ENCODE measurements around the gene ATF6. TPM values are rescaled to one million over a fixed set of nuclear protein-coding genes. Genes with fewer than 3 reads are reported as not detected.
A peak's percentile ranks its signal among the peaks of the same experiment; 100 is the strongest.

ATF6 gene
- total and polyA plus RNA-seq, 9 of the 15 experiments (the other 6 are each of a cell fraction or from before 2014, with no cell fraction given): 11.7 to 32.4 (median 20.4) TPM

DNA sequence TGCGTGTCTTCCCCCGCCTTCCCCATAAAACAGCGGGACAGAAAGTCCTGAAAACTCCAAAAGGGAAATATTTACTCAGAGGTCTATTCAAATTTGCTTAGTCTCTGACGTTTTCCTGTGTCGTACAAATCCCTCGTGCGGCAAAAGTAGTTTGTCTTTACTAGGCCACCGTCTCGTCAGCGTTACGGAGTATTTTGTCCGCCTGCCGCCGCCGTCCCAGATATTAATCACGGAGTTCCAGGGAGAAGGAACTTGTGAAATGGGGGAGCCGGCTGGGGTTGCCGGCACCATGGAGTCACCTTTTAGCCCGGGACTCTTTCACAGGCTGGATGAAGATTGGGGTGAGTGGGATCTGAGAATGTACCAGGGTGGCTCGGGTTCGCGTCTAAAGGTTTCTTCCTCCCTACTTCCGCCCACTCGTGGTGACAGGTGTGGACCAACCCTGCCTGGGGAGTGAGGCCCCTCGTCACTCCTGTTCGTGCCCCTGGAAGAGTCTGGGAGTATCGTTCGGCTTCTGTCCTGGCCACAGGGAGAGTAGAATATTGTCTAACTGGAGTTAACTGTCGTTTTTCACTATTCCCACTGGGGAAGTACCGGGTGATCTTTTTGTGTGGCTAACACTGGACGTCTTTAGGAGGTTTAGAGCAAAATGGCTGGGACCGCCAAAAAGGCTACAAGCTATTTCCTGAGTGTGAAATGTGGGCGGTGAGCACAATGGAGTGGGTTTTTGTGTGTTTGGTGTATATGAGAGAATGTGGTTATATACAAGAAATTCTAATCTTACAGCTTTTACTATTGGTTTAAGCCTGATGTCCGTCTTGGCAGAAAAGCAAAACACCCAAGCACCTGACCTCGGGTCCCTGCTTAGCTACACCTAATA, at the start of gene ATF6 (continued):
- TF ChIP-seq MAFF (IDR thresholded peaks at IDR 0.05; ENCODE audit: low read length): peak; percentile 46; the same call in 1 of the 2 replicates
- TF ChIP-seq RNF2 (IDR thresholded peaks at IDR 0.05): peak; percentile 81
- TF ChIP-seq, protein P1, sequence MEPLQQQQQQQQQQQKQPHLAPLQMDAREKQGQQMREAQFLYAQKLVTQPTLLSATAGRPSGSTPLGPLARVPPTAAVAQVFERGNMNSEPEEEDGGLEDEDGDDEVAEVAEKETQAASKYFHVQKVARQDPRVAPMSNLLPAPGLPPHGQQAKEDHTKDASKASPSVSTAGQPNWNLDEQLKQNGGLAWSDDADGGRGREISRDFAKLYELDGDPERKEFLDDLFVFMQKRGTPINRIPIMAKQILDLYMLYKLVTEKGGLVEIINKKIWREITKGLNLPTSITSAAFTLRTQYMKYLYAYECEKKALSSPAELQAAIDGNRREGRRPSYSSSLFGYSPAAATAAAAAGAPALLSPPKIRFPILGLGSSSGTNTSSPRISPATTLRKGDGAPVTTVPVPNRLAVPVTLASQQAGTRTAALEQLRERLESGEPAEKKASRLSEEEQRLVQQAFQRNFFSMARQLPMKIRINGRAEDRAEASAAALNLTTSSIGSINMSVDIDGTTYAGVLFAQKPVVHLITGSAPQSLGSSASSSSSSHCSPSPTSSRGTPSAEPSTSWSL (CRISPR knock-in tag; IDR thresholded peaks at IDR 0.05; ENCODE audit: borderline replicate concordance): no peak
- no peak for TF ChIP-seq ETS2 (tag; IDR thresholded peaks at IDR 0.05; ENCODE audit: borderline replicate concordance, poor library complexity, severe bottlenecking)
- peak; percentile 87; the same call in 1 of the 2 replicates for TF ChIP-seq ZNF165 (CRISPR knock-in tag; IDR thresholded peaks at IDR 0.05; ENCODE audit: borderline replicate concordance)
- TF ChIP-seq EWSR1 (IDR thresholded peaks at IDR 0.05; ENCODE audit: borderline replicate concordance, low read depth, partially characterized antibody): no peak
- TF ChIP-seq ZFP1 (CRISPR knock-in tag; IDR thresholded peaks at IDR 0.05): no peak
- TF ChIP-seq, protein P2, sequence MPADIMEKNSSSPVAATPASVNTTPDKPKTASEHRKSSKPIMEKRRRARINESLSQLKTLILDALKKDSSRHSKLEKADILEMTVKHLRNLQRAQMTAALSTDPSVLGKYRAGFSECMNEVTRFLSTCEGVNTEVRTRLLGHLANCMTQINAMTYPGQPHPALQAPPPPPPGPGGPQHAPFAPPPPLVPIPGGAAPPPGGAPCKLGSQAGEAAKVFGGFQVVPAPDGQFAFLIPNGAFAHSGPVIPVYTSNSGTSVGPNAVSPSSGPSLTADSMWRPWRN (IDR thresholded peaks at IDR 0.05; ENCODE audit: low read depth): no peak
- no peak for TF ChIP-seq NRF1 (conservative IDR thresholded peaks at IDR 0.05 in 1 of 2, IDR thresholded peaks at IDR 0.05 in 1 of 2)
- TF ChIP-seq, protein P3, sequence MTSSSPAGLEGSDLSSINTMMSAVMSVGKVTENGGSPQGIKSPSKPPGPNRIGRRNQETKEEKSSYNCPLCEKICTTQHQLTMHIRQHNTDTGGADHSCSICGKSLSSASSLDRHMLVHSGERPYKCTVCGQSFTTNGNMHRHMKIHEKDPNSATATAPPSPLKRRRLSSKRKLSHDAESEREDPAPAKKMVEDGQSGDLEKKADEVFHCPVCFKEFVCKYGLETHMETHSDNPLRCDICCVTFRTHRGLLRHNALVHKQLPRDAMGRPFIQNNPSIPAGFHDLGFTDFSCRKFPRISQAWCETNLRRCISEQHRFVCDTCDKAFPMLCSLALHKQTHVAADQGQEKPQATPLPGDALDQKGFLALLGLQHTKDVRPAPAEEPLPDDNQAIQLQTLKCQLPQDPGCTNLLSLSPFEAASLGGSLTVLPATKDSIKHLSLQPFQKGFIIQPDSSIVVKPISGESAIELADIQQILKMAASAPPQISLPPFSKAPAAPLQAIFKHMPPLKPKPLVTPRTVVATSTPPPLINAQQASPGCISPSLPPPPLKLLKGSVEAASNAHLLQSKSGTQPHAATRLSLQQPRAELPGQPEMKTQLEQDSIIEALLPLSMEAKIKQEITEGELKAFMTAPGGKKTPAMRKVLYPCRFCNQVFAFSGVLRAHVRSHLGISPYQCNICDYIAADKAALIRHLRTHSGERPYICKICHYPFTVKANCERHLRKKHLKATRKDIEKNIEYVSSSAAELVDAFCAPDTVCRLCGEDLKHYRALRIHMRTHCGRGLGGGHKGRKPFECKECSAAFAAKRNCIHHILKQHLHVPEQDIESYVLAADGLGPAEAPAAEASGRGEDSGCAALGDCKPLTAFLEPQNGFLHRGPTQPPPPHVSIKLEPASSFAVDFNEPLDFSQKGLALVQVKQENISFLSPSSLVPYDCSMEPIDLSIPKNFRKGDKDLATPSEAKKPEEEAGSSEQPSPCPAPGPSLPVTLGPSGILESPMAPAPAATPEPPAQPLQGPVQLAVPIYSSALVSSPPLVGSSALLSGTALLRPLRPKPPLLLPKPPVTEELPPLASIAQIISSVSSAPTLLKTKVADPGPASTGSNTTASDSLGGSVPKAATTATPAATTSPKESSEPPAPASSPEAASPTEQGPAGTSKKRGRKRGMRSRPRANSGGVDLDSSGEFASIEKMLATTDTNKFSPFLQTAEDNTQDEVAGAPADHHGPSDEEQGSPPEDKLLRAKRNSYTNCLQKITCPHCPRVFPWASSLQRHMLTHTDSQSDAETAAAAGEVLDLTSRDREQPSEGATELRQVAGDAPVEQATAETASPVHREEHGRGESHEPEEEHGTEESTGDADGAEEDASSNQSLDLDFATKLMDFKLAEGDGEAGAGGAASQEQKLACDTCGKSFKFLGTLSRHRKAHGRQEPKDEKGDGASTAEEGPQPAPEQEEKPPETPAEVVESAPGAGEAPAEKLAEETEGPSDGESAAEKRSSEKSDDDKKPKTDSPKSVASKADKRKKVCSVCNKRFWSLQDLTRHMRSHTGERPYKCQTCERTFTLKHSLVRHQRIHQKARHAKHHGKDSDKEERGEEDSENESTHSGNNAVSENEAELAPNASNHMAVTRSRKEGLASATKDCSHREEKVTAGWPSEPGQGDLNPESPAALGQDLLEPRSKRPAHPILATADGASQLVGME (CRISPR knock-in tag; IDR thresholded peaks at IDR 0.05): no peak
- TF ChIP-seq, protein P4, sequence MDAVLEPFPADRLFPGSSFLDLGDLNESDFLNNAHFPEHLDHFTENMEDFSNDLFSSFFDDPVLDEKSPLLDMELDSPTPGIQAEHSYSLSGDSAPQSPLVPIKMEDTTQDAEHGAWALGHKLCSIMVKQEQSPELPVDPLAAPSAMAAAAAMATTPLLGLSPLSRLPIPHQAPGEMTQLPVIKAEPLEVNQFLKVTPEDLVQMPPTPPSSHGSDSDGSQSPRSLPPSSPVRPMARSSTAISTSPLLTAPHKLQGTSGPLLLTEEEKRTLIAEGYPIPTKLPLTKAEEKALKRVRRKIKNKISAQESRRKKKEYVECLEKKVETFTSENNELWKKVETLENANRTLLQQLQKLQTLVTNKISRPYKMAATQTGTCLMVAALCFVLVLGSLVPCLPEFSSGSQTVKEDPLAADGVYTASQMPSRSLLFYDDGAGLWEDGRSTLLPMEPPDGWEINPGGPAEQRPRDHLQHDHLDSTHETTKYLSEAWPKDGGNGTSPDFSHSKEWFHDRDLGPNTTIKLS (IDR thresholded peaks at IDR 0.05; ENCODE audit: borderline replicate concordance, low read depth): peak; percentile 46; the same call in 1 of the 2 replicates
- no peak for TF ChIP-seq SIX5 (IDR thresholded peaks at IDR 0.05; ENCODE audit: borderline replicate concordance in 1 of 2, insufficient read depth in 1 of 2, low read depth in 1 of 2, low read length in 2 of 2)
- TF ChIP-seq KDM5B (IDR thresholded peaks at IDR 0.05; ENCODE audit: insufficient replicate concordance, low read depth, low read length): peak; percentile 83
- peak; percentile 92 for TF ChIP-seq HDAC2 (IDR thresholded peaks at IDR 0.05)
- TF ChIP-seq MED1 (CRISPR knock-in tag; IDR thresholded peaks at IDR 0.05; ENCODE audit: borderline replicate concordance): no peak
